ENCODE data around the gene CCDC63. TPM values are rescaled to one million over a fixed set of nuclear protein-coding genes. Genes with fewer than 3 reads are reported as not detected.

CCDC63 gene
- total and polyA plus RNA-seq, 2 of the 13 experiments (the other 11 are each of a cell fraction or from before 2014, with no cell fraction given): not detected

- Histone ChIP-seq H3K4me3 (replicated peaks in 1 of 3; ENCODE audit: insufficient read depth in 1 of 3, low read depth in 2 of 3, low read length in 3 of 3) (no peak overlapping the region), H4K20me1 (ENCODE audit: insufficient read depth, low read length) (no peaks in the 10 kb centered on the region), H3K36me3 (replicated peaks in 1 of 2; ENCODE audit: control insufficient read depth in 1 of 2, insufficient read depth in 2 of 2, low read length in 2 of 2) (no peaks in the 10 kb centered on the region), H3K27me3 (ENCODE audit: control insufficient read depth in 1 of 2, insufficient read depth in 2 of 2, low read length in 2 of 2) (no peaks in the 10 kb centered on the region; a peak in 1 of 5 replicates), H2AFZ (ENCODE audit: low read length) (no peak overlapping the region), H3K27ac (ENCODE audit: extremely low read length, insufficient read depth, low read length) (no peak overlapping the region), H3K9me3 (ENCODE audit: low read length) (no peaks in the 10 kb centered on the region), H3K4me2 (ENCODE audit: low read depth, low read length) (no peak overlapping the region), H3K79me2 (ENCODE audit: insufficient read depth, low read length) (no peaks in the 10 kb centered on the region), H3K9ac (ENCODE audit: insufficient read depth, low read depth, low read length) (no peak overlapping the region), H3K4me1 (ENCODE audit: insufficient read depth, low read length) (peaks cover 23% of the 10 kb centered on the region)
- ChIA-PET POLR2A (no interaction called here), CTCF (ENCODE audit: low intra/inter-chr PET ratio, low total read pairs) (interaction anchor here (1.0 to 3.0 kb wide), 2 partner anchors 121 to 126 kb away, joined by 4 to 16 read pairs; no protein-coding TSS in a partner anchor)
- FAIRE-seq (no peak), ATAC-seq (no peak), DNase-seq (ENCODE audit: low spot score) (no peak)
- TF ChIP-seq ZNF841 (CRISPR knock-in tag; IDR thresholded peaks at IDR 0.05; ENCODE audit: borderline replicate concordance): no peak
- TF ChIP-seq NFE2 (CRISPR knock-in tag; IDR thresholded peaks at IDR 0.05): no peak
- TF ChIP-seq TFDP1 (CRISPR knock-in tag; IDR thresholded peaks at IDR 0.05; ENCODE audit: borderline replicate concordance): no peak
- no peak for TF ChIP-seq XRCC5 (optimal IDR thresholded peaks at IDR 0.05; ENCODE audit: low read length)
- TF ChIP-seq ZNF678 (CRISPR knock-in tag; IDR thresholded peaks at IDR 0.05): no peak
- TF ChIP-seq HMG20B (CRISPR knock-in tag; conservative IDR thresholded peaks at IDR 0.05): no peak
- no peak for TF ChIP-seq ZNF891 (CRISPR knock-in tag; IDR thresholded peaks at IDR 0.05)
- TF ChIP-seq SRSF4 (IDR thresholded peaks at IDR 0.05; ENCODE audit: low read depth, low read length, poor library complexity, severe bottlenecking): no peak
- no TSS peak for BruUV-seq (replicated peaks)
- 14% methylated on average over 4 of the region's 4 CpGs for WGBS (ENCODE audit: low lambda C conversion rate)
- in situ Hi-C loops (cut with HindIII; ENCODE audit: extremely low pct_ligation_motif_present, low pct_unique_long_range_greater_than_20kb): loop anchor here (5.0 kb wide), 2 partner anchors 83 to 123 kb away; partner anchors contain the start of gene PPP1CC
- intact Hi-C loops (cut with micrococcal nuclease; ENCODE audit: unreplicated experiment): loop anchor here (5.0 kb wide), 1 partner anchor 83 kb away; the partner anchor contains the start of gene PPP1CC
These were observed 21.3 kb upstream of the CCDC63 start for GRCh38 chr12:110825530-110825929.

All from HepG2 (cell line).